Thyroid gland (tissue), 4 donors: ENCODE results near the gene NACA2.

Experiments used
- POLR2A ChIP-seq, 2 donors: fragments of 450-650 bp; IDR thresholded peaks; one replicate each; pipeline ENCODE4 v1.6.1; 2017; ENCODE audit warnings: antibody characterized with exemption in 2 of 2, mild to moderate bottlenecking in 2 of 2, moderate library complexity in 1 of 2
- TF ChIP-seq, protein P1 (sequence below), 6 experiments: fragments of 200-600 bp in 3 of 6; fragments of 450-650 bp in 3 of 6; sonication (generic) in 3 of 6; IDR thresholded peaks; one replicate each; pipeline ENCODE4 v1.5.1; 2016 to 2019; ENCODE audit warnings: antibody characterized with exemption in 6 of 6, mild to moderate bottlenecking in 2 of 6, inconsistent platforms in 1 of 6, moderate library complexity in 1 of 6

GRCh38 chr17:61567045-61567802 lies 23.8 kb downstream of the NACA2 start:
- TF ChIP-seq, protein P1, sequence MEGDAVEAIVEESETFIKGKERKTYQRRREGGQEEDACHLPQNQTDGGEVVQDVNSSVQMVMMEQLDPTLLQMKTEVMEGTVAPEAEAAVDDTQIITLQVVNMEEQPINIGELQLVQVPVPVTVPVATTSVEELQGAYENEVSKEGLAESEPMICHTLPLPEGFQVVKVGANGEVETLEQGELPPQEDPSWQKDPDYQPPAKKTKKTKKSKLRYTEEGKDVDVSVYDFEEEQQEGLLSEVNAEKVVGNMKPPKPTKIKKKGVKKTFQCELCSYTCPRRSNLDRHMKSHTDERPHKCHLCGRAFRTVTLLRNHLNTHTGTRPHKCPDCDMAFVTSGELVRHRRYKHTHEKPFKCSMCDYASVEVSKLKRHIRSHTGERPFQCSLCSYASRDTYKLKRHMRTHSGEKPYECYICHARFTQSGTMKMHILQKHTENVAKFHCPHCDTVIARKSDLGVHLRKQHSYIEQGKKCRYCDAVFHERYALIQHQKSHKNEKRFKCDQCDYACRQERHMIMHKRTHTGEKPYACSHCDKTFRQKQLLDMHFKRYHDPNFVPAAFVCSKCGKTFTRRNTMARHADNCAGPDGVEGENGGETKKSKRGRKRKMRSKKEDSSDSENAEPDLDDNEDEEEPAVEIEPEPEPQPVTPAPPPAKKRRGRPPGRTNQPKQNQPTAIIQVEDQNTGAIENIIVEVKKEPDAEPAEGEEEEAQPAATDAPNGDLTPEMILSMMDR (IDR thresholded peaks at IDR 0.05): no peak
- TF ChIP-seq POLR2A (IDR thresholded peaks at IDR 0.05): no peak
